ENCODE results near the gene GJD2. TPM values are rescaled to one million over a fixed set of nuclear protein-coding genes. Genes with fewer than 3 reads are reported as not detected.

GJD2 gene
- total RNA-seq, 1 donor from 2014 or later, result not detected

GRCh38 chr15:34718681-34719665, 35.8 kb downstream of the GJD2 start:
- Histone ChIP-seq H3K4me2 (peak overlapping the region; percentile 19), H2AFZ (replicated peaks) (no peak overlapping the region), H3K9me3 (ENCODE audit: low read depth) (no peaks in the 10 kb centered on the region), H3K4me1 (peaks cover 29% of the 10 kb centered on the region), H3K36me3 (no peaks in the 10 kb centered on the region), H3K27me3 (no peaks in the 10 kb centered on the region), H3K79me2 (ENCODE audit: low read depth) (no peaks in the 10 kb centered on the region), H3F3A (ENCODE audit: low read depth) (peaks cover 25% of the 10 kb centered on the region), H4K20me1 (ENCODE audit: low read depth) (no peaks in the 10 kb centered on the region), H3K4me3 (no peak overlapping the region), H3K27ac (no peak overlapping the region), H3K9ac (no peak overlapping the region)
- H3K27me3 Mint-ChIP-seq (ENCODE audit: insufficient read depth, low read depth), result no peaks in the 10 kb centered on the region
- no peak overlapping the region for H3K27ac Mint-ChIP-seq
- TF ChIP-seq EZH2 (IDR thresholded peaks at IDR 0.05) (no peak), CTCF (IDR thresholded peaks at IDR 0.05) (no peak), EZH2phosphoT487 (IDR thresholded peaks at IDR 0.05) (no peak)
- H3K9me3 Mint-ChIP-seq, result no peaks in the 10 kb centered on the region
- peaks cover 55% of the 10 kb centered on the region for H3K4me1 Mint-ChIP-seq
- no peak overlapping the region for H3K4me3 Mint-ChIP-seq
- no peaks in the 10 kb centered on the region for H3K36me3 Mint-ChIP-seq
- no peak for DNase-seq (ENCODE audit: low spot score)

DNA sequence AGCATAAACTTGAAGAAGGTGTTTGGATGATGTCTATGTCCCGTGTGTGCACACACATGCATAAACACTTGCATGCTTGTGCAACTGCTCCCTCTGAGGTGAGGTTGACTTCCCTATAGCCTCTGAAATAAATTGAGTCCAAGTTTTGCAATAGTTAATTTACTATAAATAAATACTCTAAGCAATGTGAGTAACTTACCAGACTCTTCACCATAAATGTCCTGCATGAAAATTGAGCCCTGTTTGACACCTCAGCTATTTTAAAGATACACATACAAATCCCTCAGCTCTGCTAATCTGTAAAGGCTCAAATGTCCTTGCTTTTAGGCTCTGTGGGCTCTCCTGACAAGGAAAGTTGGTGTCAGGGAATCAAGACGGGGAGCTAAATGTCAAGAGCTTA, 37.1 kb downstream of the GJD2 start:
- H3K27me3 ChIP-seq, result no peaks in the 10 kb centered on the region
- H3K9ac ChIP-seq, result no peak overlapping the region
- DNase-seq (ENCODE audit: low spot score), result no peak
- H3K36me3 ChIP-seq, result no peaks in the 10 kb centered on the region
- no peak overlapping the region for H3K4me2 ChIP-seq
- no peak overlapping the region for H3K4me3 ChIP-seq
- no peak overlapping the region for H2AFZ ChIP-seq (replicated peaks)
- Mint-ChIP-seq H3K4me3 (no peak overlapping the region), H3K27ac (no peak overlapping the region), H3K27me3 (ENCODE audit: insufficient read depth, low read depth) (peaks cover 2% of the 10 kb centered on the region), H3K4me1 (peaks cover 47% of the 10 kb centered on the region), H3K36me3 (no peaks in the 10 kb centered on the region), H3K9me3 (no peaks in the 10 kb centered on the region)
- TF ChIP-seq EZH2 (IDR thresholded peaks at IDR 0.05), result no peak
- TF ChIP-seq CTCF (IDR thresholded peaks at IDR 0.05), result no peak
- no peak for TF ChIP-seq EZH2phosphoT487 (IDR thresholded peaks at IDR 0.05)
- H3K79me2 ChIP-seq (ENCODE audit: low read depth), result no peaks in the 10 kb centered on the region
- H3K27ac ChIP-seq, result no peak overlapping the region
- H3K9me3 ChIP-seq (ENCODE audit: low read depth), result no peaks in the 10 kb centered on the region
- peaks cover 27% of the 10 kb centered on the region for H3K4me1 ChIP-seq
- peaks cover 21% of the 10 kb centered on the region for H3F3A ChIP-seq (ENCODE audit: low read depth)
- H4K20me1 ChIP-seq (ENCODE audit: low read depth), result no peaks in the 10 kb centered on the region

DNA sequence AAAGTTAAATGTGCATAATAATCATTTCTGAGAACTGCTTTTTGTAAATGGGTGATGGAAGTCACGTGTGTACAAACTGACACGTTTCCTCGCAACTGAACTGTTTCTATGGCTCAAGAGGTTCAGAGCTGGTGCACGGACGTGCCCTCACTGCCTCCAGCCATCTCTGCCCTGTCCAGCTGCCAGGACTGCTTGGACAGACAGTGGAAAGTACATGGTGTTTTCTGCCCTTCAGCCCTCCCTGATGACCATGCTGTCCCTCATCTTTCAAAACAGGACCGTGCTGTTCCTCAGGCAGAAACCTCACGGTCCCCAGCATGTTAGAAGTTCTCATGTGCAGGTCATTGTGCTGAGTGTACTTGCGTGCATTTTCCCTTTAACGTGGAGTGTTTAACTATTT, 38.7 kb downstream of the GJD2 start:
- no peak overlapping the region for H3K4me3 ChIP-seq
- no peak overlapping the region for H3K4me3 Mint-ChIP-seq
- H3K4me1 Mint-ChIP-seq, result peaks cover 34% of the 10 kb centered on the region

More for the DNA sequence above, 38.7 kb downstream of the GJD2 start:
- Mint-ChIP-seq H3K9me3 (no peaks in the 10 kb centered on the region), H3K27ac (no peak overlapping the region), H3K36me3 (no peaks in the 10 kb centered on the region), H3K27me3 (ENCODE audit: insufficient read depth, low read depth) (peaks cover 2% of the 10 kb centered on the region)
- Histone ChIP-seq H3K27me3 (no peaks in the 10 kb centered on the region), H3K27ac (no peak overlapping the region), H3K9me3 (ENCODE audit: low read depth) (no peaks in the 10 kb centered on the region), H3K4me2 (no peak overlapping the region), H3K9ac (no peak overlapping the region), H4K20me1 (ENCODE audit: low read depth) (no peaks in the 10 kb centered on the region), H3K36me3 (no peaks in the 10 kb centered on the region), H3F3A (ENCODE audit: low read depth) (peaks cover 6% of the 10 kb centered on the region), H3K4me1 (peaks cover 14% of the 10 kb centered on the region), H3K79me2 (ENCODE audit: low read depth) (no peaks in the 10 kb centered on the region), H2AFZ (replicated peaks) (no peak overlapping the region)
- no peak for DNase-seq (ENCODE audit: low spot score)
- TF ChIP-seq EZH2 (IDR thresholded peaks at IDR 0.05) (no peak), EZH2phosphoT487 (IDR thresholded peaks at IDR 0.05) (no peak), CTCF (IDR thresholded peaks at IDR 0.05) (no peak)

Data from neural progenitor cell (in vitro differentiated cells).